HG03175 (cell line): Measurements from ENCODE around the gene PIGR.
A peak's percentile ranks its signal among the peaks of the same experiment; 100 is the strongest.

Experiments used
- ATAC-seq: cut with Tn5 transposase; IDR thresholded peaks from one replicate; pipeline ENCODE4 v1.9.1; 2021; ENCODE audit warnings: mild to moderate bottlenecking, moderate library complexity; ENCODE audit not compliant: unreplicated experiment

PIGR gene

DNA sequence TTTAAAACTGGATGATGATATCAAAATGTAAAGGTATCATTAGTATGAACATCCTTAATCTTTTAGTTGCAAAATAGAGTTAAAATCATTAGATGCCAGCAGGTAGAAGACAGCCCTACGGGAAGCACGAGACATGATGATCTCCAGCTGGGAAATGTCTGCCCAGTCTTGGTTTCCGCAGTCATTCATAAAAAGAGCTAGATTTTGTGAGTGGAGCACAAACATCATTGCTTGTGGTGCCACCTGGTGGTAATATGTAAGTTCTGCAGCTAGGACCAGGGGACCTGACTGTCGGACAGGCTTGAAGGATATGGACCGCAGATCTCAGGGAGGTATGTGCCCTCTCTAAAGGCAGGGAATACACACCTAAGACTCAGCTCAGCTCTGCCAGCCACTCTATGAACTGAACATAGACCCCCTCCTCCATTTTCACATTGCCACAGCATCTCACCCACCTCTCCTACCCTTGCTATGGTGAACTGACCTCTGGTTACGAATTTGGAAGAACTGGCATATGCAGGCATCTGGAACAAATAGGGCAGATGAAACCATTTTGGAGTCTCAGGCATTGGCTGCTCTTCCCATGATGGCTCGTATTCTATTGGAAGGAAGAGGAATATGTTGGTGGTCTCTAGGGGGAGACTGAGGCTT, 33.7 kb downstream of the PIGR start:
- ATAC-seq: peak; percentile 55

DNA sequence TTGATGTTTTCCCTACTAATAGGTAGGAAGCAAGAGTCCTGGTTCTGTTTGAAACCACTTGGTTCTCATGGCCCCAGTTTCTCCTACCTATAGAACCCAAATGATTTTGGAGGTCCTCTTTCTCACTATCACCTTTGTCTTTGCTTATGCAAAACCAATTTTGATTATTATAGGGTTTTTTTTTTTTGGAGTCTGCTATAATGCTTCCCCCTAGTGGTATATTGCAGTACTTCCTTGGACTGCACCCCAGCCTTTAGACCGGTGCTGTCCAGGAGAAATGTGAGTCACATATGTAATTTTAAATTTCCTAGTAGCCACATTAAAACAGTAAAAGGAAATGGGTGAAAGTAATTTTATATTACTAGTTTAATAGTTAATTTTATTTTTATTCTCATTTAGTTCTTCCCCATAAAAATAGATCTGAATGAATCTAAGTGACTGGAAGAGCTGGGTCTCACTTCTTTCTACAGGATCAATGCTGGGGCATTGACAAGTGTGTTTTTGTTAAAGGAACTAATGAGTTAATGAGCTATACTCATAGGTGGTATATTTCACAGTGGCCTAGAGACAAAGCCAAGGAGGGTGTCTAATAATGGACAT, 35.1 kb downstream of the PIGR start:
- peak; percentile 51 for ATAC-seq

DNA sequence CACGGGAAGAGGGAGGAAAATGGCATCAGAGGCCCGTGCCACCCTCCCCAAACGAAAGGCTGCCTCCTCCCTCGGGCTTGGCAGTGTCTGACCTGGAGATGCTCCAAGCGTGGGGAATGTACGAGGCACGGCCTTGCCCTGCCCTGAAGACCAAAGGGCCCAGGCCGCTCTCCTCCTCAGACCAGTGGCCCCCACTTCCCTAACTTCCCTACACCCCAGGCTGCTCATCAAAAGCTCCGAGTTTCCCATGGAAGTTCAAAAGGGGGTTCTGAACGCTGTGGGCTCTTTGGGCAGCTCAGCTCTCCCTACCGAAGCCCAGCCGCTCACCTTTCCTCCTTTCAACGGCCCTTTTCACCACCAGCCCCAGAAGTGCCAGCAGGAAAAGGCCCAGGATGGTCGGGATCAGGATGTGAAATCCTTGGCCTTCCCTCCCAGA, 36.4 kb downstream of the PIGR start:
- no peak for ATAC-seq

DNA sequence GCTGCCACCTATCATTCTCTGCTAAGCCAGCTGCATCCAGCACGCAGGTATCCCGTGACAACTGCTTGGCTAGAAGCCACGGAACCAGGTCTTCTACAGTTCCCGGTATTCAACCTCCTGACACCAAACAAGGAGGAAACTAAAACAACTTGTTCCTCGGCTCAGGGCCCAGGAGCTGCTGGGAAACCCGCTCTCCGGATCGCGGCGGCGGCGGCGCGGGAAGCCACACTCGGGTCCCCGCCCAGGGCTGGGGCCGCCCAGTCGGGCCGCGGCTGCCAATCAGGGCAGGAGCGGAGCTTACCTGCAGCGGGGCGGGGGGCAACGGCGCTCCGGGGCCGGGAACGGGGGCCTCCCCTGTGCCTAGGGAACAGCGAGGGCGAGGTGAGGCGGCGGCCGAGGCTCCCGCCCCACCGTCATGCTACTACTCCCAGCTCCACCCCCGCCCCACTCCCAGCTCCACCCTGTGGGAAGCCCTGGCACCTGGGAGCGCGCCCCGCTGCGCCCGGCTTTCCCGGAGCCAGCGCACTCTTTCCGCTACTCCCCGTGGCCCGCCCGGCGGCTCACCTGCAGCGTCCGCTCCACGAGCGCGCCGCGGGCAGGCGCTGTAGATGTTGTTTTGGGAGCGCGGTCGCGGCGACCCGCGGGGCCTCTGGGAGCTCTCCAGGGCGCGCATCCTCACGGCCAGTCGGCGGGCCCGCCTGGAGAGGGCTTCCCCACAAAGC, 36.9 kb downstream of the PIGR start:
- no peak for ATAC-seq

DNA sequence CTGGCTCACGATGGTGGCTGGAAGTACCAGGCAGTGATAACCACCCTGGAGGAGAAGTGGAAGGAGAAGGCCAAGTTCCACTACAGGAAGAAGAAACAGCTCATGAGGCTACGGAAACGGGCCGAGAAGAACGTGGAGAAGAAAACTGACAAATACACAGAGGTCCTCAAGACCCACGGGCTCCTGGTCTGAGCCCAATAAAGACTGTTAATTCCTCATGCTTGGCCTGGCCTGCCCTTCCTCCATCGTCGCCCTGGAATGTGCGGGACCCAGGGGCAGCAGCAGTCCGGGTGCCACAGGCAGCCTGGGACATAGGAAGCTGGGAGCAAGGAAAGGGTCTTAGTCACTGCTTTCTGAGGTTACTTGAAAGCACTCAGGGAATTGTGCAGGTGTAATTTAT, 38.2 kb downstream of the PIGR start:
- no peak for ATAC-seq

DNA sequence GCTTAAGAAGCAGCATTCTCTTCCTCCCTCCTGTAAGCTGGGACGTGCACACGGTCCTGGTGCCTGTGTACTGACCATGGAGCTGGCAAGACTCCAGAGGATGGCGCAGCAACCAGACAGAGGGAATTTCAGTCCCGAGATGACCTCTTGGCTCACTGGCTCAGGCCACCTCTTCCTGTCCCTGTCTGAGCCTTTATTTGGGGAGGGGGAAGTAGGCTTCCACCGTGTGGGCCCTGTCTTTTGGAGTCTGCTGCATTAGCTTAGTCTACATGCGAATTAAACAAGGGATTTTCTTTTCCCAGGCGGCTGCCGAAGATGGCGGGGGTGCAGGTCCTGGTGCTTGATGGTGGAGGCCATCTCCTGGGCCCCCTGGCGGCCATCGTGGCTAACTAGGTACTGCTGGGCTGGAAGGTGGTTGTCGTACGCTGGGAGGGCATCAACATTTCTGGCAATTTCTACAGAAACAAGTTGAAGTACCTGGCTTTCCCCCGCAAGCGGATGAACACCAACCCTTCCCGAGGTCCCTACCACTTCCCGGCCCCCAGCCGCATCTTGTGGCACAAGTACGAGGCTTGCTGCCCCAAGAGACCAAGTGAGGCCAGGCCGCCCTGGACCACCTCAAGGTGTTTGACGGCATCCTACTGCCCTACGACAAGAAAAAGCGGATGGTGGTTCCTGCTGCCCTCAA, 38.8 kb downstream of the PIGR start:
- ATAC-seq: no peak

DNA sequence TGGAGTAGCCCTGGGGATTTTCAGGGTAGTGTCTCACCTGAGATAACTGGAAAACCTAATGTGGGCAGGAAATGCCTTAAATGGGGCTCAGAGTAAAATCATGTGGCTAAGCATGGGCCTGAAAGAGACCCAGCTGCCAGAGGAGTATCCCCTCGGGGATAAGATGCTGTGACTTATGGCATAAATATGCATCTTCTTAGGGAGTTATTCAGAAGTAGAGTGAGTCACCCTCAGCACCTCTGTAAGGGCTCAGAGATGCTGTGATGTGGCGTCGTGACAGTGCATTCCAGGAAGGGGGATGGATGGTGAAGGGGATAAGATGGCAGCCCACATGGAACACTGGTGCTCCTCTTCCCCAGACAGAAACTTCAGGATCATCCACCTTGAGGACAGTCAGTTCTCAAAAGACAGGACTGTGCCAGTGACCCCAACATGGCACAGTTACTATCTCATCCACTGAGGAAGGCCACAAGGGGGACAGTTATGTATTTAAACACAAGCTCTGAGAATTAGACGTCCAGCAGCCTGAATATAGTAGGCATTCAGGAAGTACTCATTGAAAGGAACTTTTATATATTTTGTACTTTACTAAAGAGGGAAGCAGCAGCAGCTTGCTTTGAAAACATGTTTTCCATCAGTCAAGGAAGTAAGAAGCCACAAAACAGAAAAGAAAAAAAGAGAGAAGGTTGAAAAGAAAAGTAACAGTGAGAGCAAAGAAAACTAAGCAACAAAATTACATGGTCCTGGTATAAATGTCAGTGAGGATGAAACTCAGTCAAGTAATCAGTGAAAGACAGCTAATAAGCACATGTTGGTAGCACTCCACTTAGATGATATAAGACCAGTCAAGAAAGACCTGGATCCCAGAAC, 40.7 kb downstream of the PIGR start:
- ATAC-seq: peak; percentile 50

DNA sequence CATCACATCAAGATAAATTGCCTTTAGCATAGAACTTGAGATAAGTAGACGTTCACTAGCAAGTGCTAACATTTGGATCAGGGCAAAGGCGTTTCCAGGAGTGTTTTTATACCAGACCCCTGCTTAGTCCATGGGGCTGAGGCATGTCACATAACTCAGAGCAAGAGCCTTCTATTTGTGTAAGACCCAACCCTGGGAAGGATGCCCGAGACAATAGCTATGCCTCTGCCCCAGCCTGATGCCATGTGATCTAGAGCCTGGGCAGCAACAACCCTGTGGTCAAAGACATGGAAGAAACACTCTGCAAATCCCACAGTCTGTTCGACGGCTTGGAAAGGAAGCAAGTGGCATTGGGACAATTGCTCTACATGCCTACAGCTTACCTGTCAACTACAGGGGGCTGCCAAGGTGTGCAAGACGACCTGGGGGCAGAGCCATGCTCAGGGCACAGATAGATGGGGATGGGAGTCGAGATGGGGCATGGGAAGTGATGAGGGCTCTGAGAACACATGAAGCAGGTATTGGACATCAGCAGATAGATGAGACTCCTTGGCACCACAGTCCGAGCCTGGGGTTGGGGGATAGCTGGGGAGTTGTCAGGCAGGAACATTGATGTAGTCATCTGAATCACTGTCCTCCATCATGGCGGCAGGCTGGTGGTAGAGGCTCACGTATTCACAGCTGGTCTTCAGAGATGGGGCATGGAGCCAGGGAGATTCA, 41.7 kb downstream of the PIGR start:
- ATAC-seq: no peak

DNA sequence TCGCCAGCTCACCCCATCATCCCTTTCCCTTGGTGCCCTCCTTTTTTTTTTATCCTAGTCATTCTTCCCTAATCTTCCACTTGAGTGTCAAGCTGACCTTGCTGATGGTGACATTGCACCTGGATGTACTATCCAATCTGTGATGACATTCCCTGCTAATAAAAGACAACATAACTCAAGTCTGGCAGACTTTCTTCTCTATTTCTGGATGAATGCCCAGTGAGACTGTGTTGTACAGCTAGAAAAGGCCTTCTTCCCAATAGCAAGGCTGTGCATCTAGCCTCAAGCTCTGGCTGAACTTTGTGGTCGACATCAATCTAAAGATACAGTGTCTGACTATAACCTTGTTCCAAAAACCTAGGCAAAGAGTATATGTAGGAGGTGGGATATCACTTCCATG, 42.6 kb downstream of the PIGR start:
- no peak for ATAC-seq

DNA sequence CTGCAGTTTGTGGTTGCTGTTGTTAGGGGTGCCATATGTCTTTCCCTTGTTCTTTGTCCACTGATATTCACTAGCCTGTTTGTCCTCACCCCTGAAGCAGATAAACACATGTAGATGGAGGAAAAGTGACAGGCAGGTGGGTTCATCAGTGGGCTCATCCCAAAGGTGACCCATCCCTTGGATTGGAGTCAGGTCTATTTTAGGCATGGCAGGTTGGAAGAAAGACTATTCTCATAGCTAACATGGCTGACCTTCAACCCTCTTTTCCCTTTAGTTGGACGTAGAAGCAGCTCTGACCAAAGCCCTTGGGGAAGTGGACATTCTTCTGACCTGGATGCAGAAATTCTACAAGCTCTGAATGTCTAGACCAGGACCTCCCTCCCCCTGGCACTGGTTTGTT, 43.6 kb downstream of the PIGR start:
- no peak for ATAC-seq

DNA sequence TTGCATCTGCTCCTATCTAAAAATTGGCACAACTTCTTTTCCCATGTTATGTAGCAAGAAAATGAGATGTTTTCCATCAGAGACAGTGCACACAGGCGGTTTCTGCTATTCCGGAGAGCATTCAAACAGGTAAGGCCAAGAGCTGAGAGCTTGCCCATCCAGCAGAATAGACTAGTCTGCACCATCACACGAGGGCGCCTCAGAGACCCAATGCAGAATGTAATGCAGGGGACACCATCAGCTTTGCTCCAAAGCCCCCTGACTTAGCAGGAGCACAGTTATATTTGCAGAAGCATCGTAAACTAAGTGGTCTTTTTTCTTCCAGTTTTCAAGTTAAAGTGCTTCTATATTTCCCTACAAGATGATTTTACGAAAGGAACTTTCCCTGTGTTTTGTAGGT, 44.3 kb downstream of the PIGR start:
- ATAC-seq: no peak

DNA sequence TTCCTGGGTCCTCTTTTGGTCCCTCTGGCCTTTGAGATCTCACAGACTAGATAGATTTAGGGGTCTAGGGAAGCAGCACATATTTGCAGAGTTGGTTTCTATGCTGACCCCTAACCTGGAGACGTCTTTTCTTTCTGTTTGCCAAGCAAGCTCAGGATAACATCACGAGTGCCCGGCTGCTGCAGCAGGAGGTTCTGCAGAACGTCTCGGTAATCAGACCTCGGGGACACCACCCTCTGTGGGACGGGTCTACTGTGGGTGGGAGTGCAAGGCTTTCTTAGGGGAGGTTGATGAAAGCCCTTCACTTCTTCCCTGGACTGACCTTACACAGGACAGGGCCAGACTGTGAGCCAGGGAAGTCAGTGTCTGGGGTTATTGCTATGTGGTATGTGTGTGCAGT, 46.1 kb downstream of the PIGR start:
- no peak for ATAC-seq

DNA sequence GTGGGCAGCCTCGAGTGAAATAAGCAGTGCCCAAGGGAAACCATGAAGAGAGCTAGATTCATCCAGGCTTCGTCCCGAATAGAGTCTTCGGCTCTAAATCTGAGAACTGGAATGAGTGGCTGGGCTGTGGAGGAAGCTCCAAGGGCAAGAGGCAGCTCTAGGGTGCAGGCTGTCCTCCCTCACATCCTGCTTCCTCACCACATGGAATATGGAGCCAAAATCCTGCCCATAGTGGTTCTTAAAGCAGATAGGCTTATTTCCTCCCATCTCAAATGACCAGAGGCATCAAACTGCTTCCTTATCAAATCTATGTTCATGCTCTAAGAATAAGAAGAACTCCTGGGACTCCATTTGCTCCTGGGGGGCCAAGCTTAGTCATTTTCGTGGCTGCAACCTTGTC, 46.5 kb downstream of the PIGR start:
- ATAC-seq: no peak

DNA sequence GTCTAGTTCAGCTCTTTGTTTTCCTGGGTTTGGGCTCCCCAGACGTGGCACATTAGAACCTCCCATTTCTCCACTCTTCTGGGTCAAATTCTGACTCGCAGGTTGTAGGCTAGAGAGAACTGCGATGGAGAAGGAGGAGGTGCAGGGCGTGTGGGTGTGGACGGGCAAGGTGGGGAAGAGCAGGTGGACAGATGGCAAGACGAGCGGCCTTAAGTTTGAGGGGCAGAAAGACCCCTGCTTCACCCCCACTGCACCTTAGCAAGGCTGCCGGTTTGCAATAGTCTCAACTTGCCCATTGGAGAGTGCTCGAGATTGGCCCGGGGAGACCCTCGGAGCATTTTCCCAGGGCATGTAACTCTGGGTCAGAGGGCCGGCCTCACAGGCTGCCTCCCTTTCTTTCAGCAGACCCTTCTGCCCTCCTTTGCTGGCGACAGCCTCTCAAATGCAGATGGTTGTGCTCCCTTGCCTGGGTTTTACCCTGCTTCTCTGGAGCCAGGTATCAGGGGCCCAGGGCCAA, 47.3 kb downstream of the PIGR start:
- ATAC-seq: no peak

DNA sequence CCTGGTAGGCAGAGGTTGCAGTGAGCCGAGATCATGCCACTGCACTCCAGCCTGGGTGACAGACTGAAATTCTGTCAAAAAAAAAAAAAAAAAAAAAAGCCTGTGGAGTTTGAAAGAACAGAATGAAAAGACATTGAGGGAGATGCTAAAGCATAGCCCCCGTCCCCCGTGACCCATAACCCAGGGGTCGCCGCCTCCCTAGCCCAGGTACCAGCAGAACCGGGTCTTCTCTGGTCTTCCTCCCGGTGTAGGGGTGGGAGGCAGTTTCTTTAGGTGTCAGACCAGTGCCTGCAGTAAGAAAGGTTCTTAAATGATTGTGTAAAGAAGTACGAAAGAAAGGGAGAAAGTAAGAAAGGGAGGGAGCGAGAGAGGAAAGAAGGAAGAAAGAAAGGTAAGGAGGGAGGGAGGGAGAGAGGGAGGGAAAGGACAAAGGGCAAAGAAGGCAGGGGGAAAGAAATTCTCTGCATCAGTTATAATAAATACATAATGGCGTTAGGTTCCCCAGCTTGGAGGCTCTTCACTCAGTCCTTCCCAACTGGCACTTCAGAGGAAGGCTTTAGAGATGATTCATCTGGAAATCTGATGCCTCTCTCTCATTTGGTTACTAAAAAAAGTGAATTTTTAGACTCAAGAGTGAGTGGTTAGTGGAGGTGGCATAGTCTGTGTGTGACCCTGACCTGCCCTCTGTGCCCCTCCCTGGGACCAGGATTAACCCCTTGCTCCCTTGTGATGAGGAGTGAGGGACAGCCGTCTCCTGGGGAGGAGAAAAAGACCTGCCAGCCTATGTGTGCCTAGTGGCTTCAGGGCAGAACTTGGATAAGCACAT, 48.0 kb downstream of the PIGR start:
- ATAC-seq: no peak

DNA sequence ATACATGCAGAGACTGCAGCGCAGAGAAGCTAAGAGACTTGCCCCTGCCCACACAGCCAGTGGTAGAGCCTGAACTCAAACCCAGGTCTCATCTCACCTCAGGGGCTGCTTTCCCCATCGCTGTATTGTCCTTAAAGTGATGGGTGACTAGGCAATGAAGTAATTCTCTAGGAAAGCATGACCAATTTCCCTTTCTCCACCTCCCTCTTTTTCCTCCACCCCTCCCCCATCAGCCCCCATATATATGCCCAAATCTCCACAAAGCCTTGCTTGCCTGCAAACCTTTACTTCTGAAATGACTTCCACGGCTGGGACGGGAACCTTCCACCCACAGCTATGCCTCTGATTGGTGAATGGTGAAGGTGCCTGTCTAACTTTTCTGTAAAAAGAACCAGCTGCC, 49.1 kb downstream of the PIGR start, which contains the start of gene IL24:
TSS of gene IL24 (plus strand) at position 269 of the 400 bp plus-strand sequence. CDS start 390 bp downstream, outside the sequence.
- no peak for ATAC-seq

DNA sequence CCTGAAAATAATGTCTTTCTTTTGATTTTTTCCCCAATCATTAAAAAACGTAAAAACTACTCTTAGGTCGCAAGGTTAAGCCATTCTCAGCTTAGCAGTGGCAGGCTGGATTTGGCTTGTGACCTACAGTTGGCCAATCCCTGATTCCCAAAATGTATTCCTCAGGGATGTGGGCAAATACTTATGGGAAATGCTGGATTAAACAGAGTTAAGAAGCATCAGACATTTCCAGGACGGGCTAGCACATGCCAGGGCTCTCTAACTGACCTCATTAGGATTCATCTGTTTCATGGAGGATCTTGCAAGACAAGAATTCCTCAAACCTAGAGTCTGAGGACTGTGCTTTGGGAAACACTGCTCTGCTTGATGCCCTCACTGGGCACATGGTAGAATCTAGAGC, 50.0 kb downstream of the PIGR start:
- ATAC-seq: no peak

DNA sequence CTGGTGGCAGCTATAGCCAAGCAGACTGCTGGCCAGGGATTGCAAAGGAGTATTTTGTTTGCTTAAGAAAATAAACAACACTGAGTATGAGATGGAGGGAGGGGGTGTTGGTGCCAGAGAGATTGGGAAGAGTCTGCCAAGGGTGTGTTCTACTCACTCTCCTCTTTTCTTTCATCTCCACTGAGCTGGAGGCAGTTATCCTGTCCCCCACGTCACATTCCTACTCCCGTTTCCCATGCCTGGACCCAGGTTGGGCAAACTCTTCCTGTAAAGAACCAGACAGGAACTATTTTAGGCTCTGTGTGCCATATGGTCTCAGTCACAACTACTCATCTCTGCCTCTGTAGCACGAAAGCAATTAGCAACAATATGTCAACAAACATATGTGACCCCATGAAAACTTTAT, 50.4 kb downstream of the PIGR start:
- ATAC-seq: no peak

DNA sequence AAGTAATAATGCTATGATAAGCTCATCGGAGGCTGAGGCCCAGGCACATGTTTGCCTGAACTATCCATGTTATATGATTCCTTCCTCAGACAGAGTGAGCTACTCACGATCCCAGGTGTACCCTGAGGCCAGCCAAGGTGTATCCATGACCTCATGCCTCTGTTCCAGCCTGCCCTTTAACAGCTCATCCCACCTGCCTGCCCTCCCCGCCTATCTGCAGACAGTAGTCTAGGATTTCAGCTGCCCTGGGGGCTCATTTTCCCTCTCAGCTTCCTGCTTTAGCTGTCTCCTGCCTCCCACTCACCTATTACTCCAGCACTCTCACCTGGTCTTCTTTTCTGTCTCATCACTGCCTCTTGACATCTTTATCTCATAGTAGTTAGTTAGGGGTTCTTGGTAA, 50.9 kb downstream of the PIGR start:
- no peak for ATAC-seq
